ENCODE results near the gene CCDC3. TPM values are rescaled to one million over a fixed set of nuclear protein-coding genes. Genes with fewer than 3 reads are reported as not detected.
A peak's percentile ranks its signal among the peaks of the same experiment; 100 is the strongest.

CCDC3 gene
- total and polyA plus RNA-seq, 2 of the 4 experiments (the other 2 are of a cell fraction), result 0.29 to 0.36 TPM

- Histone ChIP-seq H2BK15ac (ENCODE audit: low read depth, low read length) (no peak overlapping the region), H3K56ac (ENCODE audit: extremely low read depth, insufficient read depth, low read length) (no peak overlapping the region), H3K4me2 (ENCODE audit: low read depth, low read length) (peak overlapping the region; percentile 18; the same call in 1 of the 2 replicates), H2BK120ac (ENCODE audit: low read depth, low read length) (peak overlapping the region; percentile 3; the same call in 1 of the 2 replicates), H3K9me1 (ENCODE audit: insufficient read depth, low read length) (no peaks in the 10 kb centered on the region), H3K4ac (ENCODE audit: low read depth, low read length) (no peak overlapping the region), H3K27ac (ENCODE audit: insufficient read depth, low read length) (no peak overlapping the region), H3K79me1 (ENCODE audit: low read depth in 1 of 2, low read length in 2 of 2) (no peaks in the 10 kb centered on the region), H3K14ac (replicated peaks; ENCODE audit: low read depth, low read length) (no peak overlapping the region), H3K23ac (ENCODE audit: low read depth, low read length) (0 out of 2 replicates have a peak overlapping the region, but pooled peaks have one; percentile 10), H4K8ac (ENCODE audit: low read depth in 2 of 2, low read length in 2 of 2) (0 out of 4 replicates have a peak overlapping the region, but pooled peaks of 1 of the 2 experiments have one; percentile 21), H2BK20ac (ENCODE audit: low read depth, low read length) (no peak overlapping the region), H2BK5ac (ENCODE audit: low read depth, low read length, poor library complexity, severe bottlenecking) (no peak overlapping the region), H3K9me3 (ENCODE audit: control insufficient read depth, insufficient read depth, low read length) (no peaks in the 10 kb centered on the region; the same call in 1 of the 2 replicates), H4K20me1 (ENCODE audit: insufficient read depth, low read length) (no peaks in the 10 kb centered on the region; the same call in 1 of the 2 replicates), H3K18ac (ENCODE audit: low read depth, low read length) (peak overlapping the region; percentile 7; the same call in 1 of the 2 replicates), H3K27me3 (ENCODE audit: control insufficient read depth, insufficient read depth, low read length) (peaks cover 3% of the 10 kb centered on the region; the same call in 1 of the 2 replicates), H3K9ac (ENCODE audit: low read depth, low read length) (no peak overlapping the region), H3K4me3 (ENCODE audit: insufficient read depth, low read depth, low read length) (no peak overlapping the region), H4K5ac (ENCODE audit: low read depth, low read length) (no peak overlapping the region; the same call in 1 of the 2 replicates), H2AK9ac (replicated peaks; ENCODE audit: low read depth, low read length, poor library complexity) (no peak overlapping the region), H3K4me1 (ENCODE audit: control insufficient read depth, insufficient read depth, low read length) (peaks cover 9% of the 10 kb centered on the region; the same call in 1 of the 2 replicates), H2AK5ac (ENCODE audit: low read depth, low read length) (no peak overlapping the region), H2AFZ (replicated peaks; ENCODE audit: low read length, poor library complexity) (no peak overlapping the region), H3K36me3 (ENCODE audit: control insufficient read depth, insufficient read depth, low read length) (no peaks in the 10 kb centered on the region), H4K91ac (ENCODE audit: insufficient read depth, low read depth, low read length) (no peak overlapping the region; the same call in 1 of the 2 replicates)
- in situ Hi-C loops (cut with MboI; ENCODE audit: low sequenced_read_pairs) (no loop called here), dilution Hi-C loops (cut with HindIII; ENCODE audit: low sequenced_read_pairs, unreplicated experiment) (no loop called here), intact Hi-C loops (cut with micrococcal nuclease) (no loop called here)
- ATAC-seq (ENCODE audit: low read depth), result peak; percentile 74
- POLR2A ChIA-PET (ENCODE audit: unreplicated experiment), result no interaction called here
- DNase-seq, result peak; percentile 33
- BruUV-seq (replicated peaks), result no TSS peak
- no CpG with 5 or more reads among the region's 15 CpGs for WGBS, 2 experiments (ENCODE audit: extremely low coverage in 2 of 2, insufficient read length in 1 of 2)
- CTCF ChIA-PET, result no interaction called here
- TF ChIP-seq FOS (IDR thresholded peaks at IDR 0.05; ENCODE audit: low read depth, low read length) (no peak), USF2 (IDR thresholded peaks at IDR 0.05; ENCODE audit: low read depth, low read length) (peak; percentile 13; the same call in 1 of the 2 replicates)
Observed at GRCh38 chr10:12960334-12960898, 41.1 kb downstream of the CCDC3 start.
